Measurements from ENCODE around the gene ACSL3.

- TF ChIP-seq CTCF (IDR thresholded peaks at IDR 0.05; ENCODE audit: low read length) (no peak), EZH2 (optimal IDR thresholded peaks at IDR 0.05; ENCODE audit: low read depth, low read length) (no peak)
Observed at GRCh38 chr2:222916229-222917197, 55.7 kb downstream of the ACSL3 start.

Data from MM.1S (cell line).